HL-60 (cell line): ENCODE measurements around the gene KBTBD8.

Experiments used
- DNase-seq, 2 experiments: peaks; one replicate each; pipeline ENCODE4 v3.0.0-alpha.2; 2010 to 2020; ENCODE audit warnings: low read depth in 1 of 2, low spot score in 1 of 2
- H3K27ac ChIP-seq: fragments of 250-450 bp; sonication (Bioruptor Pico); replicated peaks from 2 replicates; pipeline ENCODE4 v1.5.1; 2020; ENCODE audit warnings: mild to moderate bottlenecking, moderate library complexity
- H3K27me3 ChIP-seq: fragments of 250-450 bp; sonication (Bioruptor Pico); 2 replicates; pipeline ENCODE4 v1.5.1; 2021; ENCODE audit warnings: mild to moderate bottlenecking, moderate library complexity; ENCODE audit not compliant: insufficient read depth, poor library complexity, severe bottlenecking
- H3K4me3 ChIP-seq: replicated peaks from 2 replicates; pipeline ENCODE4 v1.5.1; 2011; ENCODE audit warnings: mild to moderate bottlenecking, control low read depth, low read length; ENCODE audit not compliant: insufficient read depth
- GABPA ChIP-seq: IDR thresholded peaks from 2 replicates; pipeline ENCODE4 v1.6.1; 2012; ENCODE audit warnings: low read depth
- POLR2AphosphoS5 ChIP-seq: IDR thresholded peaks from 2 replicates; pipeline ENCODE4 v1.6.1; 2012; ENCODE audit warnings: low read depth
- SPI1 ChIP-seq: IDR thresholded peaks from 2 replicates; pipeline ENCODE4 v1.6.1; 2012; ENCODE audit warnings: low read depth, mild to moderate bottlenecking, borderline replicate concordance
- TF ChIP-seq, protein P1 (sequence below): IDR thresholded peaks from 2 replicates; pipeline ENCODE4 v1.6.1; 2012; ENCODE audit warnings: low read depth; ENCODE audit not compliant: insufficient replicate concordance
- TF ChIP-seq, protein P2 (sequence below): IDR thresholded peaks from one replicate; pipeline ENCODE4 v1.5.1; 2011; ENCODE audit warnings: low read length, control low read depth, inconsistent platforms; ENCODE audit not compliant: insufficient read depth

Gene KBTBD8

DNA sequence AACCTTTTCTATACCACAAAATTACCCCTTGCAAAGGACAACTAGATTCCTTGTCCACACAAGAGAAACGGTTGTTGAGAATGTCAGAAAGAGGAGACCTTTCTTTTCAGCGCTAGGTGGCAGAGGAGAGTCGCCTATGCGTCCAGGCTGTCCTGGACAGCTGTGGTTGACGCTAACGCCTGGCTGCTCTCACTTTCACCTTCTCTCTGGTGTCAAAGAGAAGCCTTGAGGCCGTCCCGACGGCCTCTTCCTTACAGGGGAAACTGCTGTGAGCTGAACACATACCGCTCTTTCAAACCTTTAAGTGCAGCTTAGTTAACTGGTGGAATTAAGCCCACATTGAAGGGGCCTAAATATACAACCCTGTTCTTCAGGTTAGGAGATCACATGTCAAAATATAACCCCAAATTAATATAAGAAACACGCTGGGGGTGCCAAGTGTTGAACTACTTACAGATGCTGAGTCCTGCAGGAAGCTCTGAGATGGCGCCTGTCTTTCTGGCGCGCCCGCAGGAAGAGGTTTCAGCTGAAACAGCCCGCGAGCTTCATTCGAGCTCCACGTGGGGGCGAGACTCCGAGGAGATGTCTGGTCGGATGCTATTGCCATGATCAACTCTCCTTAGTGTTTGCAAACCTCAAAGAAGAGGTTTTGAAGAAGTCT lies 26.1 kb upstream of the KBTBD8 start:
- TF ChIP-seq, protein P1, sequence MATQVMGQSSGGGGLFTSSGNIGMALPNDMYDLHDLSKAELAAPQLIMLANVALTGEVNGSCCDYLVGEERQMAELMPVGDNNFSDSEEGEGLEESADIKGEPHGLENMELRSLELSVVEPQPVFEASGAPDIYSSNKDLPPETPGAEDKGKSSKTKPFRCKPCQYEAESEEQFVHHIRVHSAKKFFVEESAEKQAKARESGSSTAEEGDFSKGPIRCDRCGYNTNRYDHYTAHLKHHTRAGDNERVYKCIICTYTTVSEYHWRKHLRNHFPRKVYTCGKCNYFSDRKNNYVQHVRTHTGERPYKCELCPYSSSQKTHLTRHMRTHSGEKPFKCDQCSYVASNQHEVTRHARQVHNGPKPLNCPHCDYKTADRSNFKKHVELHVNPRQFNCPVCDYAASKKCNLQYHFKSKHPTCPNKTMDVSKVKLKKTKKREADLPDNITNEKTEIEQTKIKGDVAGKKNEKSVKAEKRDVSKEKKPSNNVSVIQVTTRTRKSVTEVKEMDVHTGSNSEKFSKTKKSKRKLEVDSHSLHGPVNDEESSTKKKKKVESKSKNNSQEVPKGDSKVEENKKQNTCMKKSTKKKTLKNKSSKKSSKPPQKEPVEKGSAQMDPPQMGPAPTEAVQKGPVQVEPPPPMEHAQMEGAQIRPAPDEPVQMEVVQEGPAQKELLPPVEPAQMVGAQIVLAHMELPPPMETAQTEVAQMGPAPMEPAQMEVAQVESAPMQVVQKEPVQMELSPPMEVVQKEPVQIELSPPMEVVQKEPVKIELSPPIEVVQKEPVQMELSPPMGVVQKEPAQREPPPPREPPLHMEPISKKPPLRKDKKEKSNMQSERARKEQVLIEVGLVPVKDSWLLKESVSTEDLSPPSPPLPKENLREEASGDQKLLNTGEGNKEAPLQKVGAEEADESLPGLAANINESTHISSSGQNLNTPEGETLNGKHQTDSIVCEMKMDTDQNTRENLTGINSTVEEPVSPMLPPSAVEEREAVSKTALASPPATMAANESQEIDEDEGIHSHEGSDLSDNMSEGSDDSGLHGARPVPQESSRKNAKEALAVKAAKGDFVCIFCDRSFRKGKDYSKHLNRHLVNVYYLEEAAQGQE: no peak
- TF ChIP-seq, protein P2, sequence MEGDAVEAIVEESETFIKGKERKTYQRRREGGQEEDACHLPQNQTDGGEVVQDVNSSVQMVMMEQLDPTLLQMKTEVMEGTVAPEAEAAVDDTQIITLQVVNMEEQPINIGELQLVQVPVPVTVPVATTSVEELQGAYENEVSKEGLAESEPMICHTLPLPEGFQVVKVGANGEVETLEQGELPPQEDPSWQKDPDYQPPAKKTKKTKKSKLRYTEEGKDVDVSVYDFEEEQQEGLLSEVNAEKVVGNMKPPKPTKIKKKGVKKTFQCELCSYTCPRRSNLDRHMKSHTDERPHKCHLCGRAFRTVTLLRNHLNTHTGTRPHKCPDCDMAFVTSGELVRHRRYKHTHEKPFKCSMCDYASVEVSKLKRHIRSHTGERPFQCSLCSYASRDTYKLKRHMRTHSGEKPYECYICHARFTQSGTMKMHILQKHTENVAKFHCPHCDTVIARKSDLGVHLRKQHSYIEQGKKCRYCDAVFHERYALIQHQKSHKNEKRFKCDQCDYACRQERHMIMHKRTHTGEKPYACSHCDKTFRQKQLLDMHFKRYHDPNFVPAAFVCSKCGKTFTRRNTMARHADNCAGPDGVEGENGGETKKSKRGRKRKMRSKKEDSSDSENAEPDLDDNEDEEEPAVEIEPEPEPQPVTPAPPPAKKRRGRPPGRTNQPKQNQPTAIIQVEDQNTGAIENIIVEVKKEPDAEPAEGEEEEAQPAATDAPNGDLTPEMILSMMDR: peak; percentile 81
- peak in 1 of 2 experiments; percentile 74 for DNase-seq
- Histone ChIP-seq H3K27me3 (peaks cover 10% of the 10 kb centered on the region), H3K27ac (no peak overlapping the region), H3K4me3 (peak overlapping the region; percentile 6; the same call in 1 of the 2 replicates)

DNA sequence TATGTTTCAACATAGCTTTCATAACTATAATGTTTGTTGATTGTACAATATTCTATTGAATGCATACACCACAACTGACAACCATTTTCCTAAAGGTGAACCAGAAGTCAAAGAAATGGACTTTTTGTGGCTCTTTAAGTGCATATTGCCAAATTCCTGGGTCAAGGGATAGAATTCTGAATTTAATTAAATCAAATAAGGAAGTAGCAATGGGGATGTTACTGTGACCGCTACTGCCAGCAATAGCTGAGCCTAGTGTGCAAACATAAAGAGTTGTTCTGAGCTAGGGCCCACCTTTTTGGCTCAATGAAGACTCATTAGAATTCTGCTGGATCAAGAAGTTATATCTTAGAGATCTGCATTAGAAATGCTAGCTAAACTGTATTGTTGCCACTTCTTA lies 17.3 kb upstream of the KBTBD8 start:
- no peak overlapping the region for H3K4me3 ChIP-seq
- H3K27me3 ChIP-seq: no peaks in the 10 kb centered on the region
- peak; percentile 36; the same call in 1 of the 2 replicates for TF ChIP-seq SPI1
- TF ChIP-seq POLR2AphosphoS5: no peak
- TF ChIP-seq, protein P1: no peak
- TF ChIP-seq, protein P2: no peak
- TF ChIP-seq GABPA: no peak
- H3K27ac ChIP-seq: no peak overlapping the region
- peak; percentile 34 to 50 for DNase-seq

DNA sequence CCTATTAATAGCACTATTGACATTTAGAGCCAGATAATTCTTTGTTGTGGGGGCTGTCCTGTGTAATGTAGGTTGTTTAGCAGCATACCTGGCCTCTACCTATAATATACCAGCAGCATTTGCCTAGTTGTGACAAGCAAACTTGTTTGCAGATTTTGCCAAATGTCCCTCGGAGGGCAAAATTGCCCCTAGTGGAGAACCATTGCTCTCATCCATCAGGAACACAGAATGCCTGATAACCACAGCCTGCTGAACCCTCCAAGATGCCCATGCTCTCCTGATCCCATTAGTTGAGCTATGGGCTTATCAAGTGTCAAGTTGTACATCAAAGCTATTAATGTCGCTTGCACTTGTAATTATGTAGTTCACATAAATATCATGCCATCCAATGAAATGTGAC lies 15.0 kb upstream of the KBTBD8 start:
- Histone ChIP-seq H3K4me3 (no peak overlapping the region), H3K27me3 (no peaks in the 10 kb centered on the region), H3K27ac (no peak overlapping the region)
- TF ChIP-seq, protein P1: no peak
- no peak for TF ChIP-seq SPI1
- TF ChIP-seq POLR2AphosphoS5: no peak
- TF ChIP-seq, protein P2: no peak
- TF ChIP-seq GABPA: no peak
- DNase-seq: no peak
